Dermis microvascular lymphatic vessel endothelial cell (primary cell): ENCODE results near the gene RNF207. TPM values are rescaled to one million over a fixed set of nuclear protein-coding genes. Genes with fewer than 3 reads are reported as not detected.

Source experiments
- DNase-seq, 2 donors: peaks; one replicate each; pipeline versions ENCODE4 v3.0.0 to v3.0.0-alpha.2; 2010; ENCODE audit warnings: low read depth in 2 of 2
- total RNA-seq: library from RNA; depleted of rRNA; stranded (reverse); fragments of >200 nt; gene quantifications from 2 replicates; pipeline ENCODE4 v1.2.1, GENCODE V29; 2014

The RNF207 gene
- total RNA-seq, 1 donor from 2014 or later, result 3.3 TPM

DNA sequence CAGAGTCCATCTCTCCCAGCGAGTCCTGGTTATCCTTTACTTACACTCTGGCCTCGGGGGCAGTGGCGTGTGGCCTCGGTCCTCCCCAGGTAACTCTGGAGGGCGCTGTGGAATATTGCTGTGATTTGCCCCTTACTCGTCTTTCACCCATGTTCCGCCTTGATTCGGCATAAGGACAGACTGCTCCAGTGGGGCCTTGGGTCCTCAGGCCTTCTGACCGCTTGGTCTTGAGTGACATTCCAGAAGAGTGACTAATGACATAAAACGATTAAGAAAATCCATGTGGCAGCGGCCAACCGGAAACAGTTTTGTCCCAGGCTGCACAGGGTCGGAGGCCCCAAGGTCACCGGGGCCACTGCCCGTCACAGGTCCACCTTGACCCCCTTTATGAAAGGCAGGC, 18.8 kb downstream of the RNF207 start:
- DNase-seq, result no peak

DNA sequence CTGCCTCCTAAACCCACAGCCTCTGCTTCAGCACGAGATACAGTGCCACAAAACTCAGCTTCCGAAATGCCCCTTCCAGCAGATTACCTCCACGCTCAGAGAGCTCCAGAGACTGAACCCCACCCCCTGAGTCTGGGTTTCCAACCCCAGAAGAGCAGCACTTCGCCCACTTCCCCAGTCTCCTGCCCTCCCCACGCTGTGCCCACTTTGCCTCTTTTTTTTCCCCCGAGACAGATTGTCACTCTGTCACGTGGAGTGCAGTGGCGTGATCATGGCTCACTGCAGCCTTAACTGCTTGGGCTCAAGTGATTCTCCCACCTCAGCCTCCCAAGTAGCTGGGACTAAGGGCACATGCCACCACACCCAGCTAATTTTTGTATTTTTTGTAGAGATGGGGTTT, 19.7 kb downstream of the RNF207 start:
- DNase-seq, result no peak

DNA sequence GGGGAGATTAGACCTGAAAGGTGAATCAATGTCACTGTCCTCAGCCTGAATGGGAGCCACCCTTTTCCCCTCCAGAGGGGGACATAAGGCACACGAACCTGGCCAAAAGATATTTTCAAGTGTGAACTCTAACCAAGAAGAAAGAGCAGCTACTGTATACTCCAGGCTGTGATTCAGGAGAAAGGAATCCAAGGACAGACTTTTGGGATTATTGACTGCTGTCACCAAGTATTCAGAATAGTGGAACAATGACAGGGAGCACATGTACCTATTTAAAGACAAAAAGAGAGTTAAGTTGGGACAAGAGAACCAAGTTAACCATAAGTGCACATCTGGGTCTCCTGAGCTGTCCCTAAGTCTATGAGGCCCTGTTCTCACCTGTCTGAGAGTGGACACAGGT, 27.5 kb downstream of the RNF207 start:
- no peak for DNase-seq

DNA sequence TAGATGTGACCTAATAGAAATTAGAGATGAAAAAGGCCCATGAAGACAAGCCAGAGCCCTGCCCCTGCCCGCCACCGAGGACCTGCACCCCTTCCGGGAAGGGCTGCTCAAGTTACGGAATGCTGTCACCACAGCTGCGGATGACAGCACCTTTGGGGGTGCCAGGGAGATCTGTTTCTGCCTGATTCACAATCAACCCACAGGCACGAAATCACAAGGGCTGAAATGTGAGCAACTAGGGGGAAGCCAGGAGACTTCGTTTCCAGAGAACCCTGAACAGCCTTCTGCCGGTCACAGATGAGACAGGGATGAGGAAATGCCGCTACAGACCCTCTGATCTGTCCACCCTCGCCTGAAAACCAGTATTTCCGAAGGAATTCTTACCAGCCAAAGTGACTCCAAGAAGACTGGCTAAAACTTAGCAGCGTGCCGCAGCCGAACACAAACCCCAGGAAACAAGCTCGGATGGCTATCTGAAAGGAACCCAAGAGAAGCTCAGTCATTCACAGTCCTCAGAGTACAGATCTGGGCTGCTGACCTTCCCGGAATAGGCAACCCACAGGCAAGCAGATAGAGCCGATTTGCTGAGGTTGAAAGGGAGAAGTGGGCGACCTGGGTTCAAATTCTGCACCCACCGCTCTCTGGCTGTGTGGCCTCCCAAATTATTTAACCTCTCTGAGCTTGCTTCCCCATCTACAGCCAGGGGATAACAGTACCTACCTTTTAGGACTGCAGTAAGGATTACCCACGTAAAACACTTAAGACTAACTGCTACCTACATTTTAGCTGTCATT, 28.8 kb downstream of the RNF207 start:
- no peak for DNase-seq

DNA sequence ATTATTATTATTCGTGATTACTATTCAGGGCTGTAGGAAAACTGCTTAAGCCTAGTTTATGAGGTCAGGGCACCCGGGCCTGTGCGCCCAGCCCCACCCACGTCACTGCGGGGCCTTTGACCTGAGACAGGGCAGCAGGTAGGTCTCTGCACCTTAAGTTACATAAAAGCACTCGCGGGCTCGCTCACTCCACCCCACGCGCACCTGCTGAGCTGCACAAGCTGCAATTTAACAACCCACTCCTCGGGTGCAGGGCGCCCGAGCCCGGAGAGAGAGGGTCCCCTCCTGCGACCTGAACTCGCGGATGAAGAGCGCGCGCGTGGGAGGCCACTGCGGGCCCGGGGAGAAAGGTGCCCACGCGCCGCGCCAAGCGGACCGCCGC, 29.4 kb downstream of the RNF207 start:
- DNase-seq, result no peak

DNA sequence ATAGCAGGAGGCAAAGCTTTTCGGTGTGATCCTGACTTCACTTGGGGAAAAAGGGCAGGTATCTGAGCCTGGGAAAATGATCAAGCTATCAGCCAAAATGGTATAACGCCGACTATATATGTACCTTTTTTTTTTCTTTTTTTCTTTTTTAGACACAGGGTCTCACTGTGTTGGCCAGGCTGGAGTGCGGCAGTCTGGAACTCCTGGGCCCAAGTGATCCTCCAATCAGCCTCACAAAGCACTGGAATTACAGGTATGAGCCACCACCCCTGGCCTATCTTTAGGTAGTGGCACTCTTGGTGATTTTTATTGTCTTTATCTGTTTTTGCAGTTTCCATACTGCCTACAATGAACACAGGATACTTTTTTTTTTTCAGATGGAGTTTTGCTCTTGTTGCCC, 31.2 kb downstream of the RNF207 start:
- DNase-seq, result no peak

DNA sequence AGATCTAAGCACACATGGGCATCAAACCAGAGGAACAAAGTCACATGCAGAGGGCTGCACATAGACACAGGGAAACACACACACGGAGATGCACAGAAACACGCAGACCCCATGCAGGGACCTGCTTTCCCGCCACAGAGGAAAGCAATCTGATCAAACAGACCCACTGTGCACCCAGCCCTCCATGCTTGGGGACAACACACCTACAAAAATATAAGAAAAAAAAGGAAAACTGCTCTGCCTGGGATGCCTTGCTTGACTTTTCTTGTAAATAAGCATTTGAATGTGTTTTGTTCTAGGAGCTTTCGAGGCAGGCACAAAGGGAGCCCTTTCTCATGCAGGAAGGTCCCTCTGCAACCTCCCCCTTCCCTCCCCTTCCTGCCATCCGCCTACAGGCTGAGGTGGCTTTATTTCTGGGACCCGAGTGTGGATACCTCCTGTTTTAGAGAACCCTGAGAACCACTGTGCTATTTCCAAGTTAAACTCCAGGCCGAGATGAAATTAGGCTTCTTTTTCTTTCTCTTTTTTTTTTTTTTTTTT, 33.4 kb downstream of the RNF207 start:
- DNase-seq, result no peak

DNA sequence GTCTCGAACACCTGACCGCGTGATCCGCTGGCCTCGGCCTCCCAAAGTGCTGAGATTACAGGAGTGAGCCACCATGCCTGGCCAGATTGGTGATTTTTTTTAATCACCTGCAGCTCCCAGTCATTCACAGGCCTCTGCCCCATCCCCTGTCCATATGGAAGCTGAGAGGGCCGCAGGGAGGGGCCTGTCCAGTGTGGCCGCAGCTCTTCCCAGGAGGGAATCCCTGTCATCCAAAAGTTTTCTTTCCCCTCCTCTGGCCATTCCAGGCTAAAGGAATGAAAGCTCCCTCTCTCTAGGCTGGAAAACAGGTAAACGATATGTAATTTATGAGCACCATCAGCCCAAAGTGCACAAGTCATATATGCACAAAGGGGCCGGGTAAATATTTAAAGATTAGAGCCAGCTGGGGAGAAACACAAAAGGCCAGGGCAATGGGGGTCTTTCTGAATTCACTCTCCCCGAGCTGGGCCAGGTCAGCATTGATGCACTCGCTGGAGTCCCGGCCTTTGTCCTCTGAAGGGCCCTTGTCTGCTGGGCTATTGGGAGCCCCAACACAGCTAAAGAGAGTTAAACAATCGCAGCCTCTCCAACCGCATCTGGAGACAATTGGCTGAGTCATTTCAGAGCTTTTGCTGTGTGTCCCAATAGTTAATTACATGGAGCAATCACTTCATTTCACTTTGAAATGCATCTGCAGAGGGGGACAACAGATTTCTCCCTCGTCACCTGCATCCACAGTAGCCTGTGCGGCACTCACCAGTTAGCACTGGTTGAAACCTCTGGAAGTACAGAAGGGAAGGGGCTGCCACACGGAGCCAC, 34.2 kb downstream of the RNF207 start:
- no peak for DNase-seq

DNA sequence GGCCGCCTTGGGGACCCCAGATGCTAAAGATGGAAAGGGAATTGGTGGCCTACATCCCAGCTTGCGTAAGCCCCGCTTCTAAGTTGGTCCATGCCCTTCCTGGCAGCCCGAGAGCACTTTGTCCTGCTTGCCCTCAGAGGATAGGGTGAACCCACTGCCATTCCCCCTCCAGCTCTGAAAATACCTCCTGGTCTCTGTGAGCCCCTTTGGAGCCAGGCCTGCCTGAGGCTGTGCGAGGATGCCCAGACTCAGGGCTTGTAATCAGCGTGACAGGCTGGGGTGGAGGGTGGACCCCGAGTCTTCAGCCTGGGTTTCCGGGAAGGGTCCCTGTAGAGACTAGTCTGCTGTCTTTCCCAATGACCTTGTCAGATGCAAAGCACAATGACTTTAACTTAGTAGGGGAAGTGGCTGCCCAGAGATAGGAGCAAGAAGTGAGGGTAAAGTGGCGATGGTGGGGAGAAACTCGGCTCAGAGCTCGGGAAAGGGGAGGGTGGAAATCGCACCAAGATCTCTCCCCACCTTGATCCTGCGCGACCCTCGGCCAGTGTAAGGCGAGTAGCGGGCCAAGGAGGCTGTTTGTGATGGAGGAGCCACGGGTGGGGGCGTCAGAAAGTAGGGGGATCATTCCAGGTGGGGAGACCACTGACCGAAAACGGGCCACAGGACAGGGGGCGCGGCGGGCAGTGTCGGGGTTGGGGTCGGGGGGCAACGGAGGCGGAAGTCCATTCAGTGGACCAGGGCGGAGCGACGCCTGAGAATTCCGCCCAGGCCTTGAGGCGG, 35.4 kb downstream of the RNF207 start:
- no peak for DNase-seq

DNA sequence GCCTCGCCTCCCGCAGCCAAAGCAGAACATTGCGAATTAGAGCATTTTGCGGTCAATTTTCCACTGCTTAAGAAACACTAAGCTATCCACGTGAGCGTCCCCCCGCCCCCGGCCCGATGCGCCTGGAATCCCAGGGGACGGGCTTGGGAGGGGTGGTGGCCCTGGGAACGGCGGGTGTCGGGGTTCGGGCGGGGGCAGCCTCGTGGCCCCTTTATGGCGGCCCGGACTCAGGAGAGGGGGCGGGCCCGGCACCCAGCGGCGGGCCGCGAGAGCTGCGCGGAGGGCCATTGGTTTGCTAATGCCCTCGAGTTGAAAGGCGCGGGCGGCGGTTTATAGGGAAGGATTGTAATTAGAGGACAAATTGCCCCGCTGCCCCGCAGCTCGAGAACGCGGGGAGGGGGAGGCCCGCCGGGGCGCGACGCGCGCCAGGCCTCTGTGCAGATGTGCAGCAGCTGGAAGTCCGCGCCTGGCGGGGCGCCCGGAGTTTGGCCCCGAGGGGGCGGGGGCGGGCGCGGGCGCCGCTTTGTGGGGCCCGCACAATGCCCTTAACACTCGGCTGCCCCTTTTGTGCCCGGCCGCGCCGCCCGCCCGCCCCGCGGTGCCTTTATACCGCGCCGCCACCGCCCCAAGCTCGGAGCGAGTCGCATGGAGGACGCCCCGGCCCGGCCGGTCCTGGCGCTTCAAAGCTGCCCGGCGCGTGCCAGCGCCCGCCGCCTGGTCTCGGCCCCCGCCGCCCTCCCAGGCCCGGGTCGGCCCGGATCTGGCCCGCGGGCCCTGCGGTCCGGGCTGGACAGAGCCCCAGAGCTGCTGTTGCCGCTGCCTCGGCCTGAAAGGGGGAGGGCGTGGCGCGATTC, 36.2 kb downstream of the RNF207 start:
- no peak for DNase-seq

DNA sequence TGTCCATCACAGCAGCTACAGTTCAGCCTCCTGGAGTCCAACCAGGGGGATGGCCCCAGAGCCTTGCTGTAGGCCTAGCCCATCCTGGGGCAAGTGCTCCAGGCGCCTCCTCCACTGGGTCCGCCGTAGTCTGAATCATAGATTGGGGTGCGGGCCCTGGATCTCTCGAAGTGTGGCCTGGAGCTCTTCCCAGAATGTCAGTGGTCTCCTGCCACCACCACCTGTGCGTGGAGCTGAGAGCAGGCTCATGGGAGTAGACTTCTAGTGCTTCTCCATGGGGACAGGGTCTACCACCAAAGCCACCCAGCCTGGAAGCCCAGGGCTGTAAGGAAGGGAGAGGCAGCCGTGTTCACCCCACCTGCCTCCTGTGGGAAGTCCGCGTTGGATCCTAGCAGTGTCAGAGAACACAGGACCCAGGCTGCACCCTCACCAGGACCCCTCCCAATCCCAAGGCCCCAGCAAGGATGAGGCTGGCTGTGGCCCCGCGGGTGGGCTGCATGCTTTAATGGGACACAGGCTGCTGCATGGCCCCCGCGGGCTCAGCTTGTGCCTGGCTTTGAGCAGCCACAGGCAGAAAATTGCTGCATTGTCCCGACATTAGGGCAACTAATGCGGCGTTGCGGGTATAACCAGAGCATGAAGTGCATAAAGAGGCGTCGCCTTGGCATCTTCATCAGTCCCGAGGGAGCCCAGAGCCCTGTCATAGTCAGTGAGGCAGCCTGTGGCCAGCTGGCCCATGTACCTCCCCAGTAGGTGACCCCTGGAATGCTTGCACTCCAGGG, 37.3 kb downstream of the RNF207 start:
- no peak for DNase-seq

DNA sequence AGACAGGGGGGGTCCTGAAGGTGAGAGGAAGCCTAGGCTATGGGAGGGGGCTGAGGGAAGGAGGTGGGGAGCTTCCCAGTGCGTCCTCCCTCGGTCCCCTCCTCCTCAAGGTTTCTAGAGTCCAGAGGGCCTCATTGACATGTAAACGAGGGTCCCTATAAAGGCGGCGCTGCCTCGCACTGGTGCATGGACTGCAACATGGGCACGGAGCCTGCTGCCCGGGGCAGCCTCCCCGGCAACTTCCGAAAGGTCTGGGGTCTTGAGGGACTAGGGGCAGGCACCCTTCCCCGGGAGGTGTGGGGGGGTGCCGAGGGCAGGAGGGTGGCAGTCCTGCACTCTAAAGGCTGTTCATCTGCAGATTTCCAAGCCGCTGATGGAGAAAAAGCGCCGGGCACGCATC, 38.1 kb downstream of the RNF207 start, which contains the start of gene HES3:
TSS of gene HES3 (plus strand) at position 187 of the 400 bp plus-strand sequence. CDS start at position 374, 187 bp downstream.
- no peak for DNase-seq

DNA sequence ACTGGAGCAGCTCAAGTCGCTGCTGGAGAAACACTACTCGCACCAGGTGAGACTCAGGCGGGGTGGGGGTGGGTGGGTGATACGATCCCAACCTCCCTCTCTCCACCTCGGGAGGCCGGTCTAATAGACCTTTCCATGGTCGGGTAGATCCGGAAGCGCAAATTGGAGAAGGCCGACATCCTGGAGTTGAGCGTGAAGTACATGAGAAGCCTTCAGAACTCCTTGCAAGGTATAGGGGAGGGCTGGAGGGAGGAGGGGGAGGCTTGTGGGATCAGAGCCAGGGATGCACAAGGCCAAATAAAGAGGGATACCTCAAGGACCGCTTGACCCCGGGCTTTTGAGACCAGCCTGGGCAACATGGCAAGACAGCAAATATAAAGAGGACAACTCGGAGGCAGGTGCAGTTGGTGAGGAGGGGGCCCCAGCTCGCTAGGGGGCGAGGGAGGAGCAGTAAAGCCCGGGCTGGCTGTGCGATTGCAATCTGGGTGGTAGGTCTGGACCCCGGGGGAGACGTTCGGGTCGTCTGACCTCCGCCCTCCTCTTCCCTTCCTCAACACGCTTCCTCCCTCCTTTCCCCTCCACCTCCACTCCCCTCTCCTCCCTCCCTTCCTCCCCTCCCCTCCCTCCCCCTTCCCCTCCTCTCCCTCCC, 38.6 kb downstream of the RNF207 start:
- no peak for DNase-seq

DNA sequence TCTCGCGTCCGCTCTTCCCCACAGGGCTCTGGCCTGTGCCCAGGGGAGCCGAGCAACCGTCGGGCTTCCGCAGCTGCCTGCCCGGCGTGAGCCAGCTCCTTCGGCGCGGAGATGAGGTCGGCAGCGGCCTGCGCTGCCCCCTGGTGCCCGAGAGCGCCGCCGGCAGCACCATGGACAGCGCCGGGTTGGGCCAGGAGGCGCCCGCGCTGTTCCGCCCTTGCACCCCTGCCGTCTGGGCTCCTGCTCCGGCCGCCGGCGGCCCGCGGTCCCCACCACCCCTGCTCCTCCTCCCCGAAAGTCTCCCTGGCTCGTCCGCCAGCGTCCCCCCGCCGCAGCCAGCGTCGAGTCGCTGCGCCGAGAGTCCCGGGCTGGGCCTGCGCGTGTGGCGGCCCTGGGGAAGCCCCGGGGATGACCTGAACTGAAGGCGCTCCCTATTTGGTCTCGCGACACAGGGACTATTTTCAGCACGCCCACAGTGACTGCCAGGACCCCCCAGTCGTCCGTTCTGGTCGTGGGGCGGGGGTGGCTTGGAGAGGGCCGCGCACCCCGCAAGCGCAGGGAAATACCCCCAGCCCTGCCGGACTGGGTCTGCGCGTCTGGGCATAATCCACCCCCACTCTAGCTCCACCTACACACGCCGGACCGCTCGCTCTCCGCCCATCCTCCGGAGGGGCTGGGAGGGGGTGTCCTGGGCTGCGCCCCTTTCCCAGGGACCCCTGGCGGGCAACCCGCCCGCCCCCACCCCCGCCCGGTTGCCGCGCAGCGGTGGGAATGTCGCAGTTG, 39.4 kb downstream of the RNF207 start:
- DNase-seq, result peak; percentile 30 to 79

DNA sequence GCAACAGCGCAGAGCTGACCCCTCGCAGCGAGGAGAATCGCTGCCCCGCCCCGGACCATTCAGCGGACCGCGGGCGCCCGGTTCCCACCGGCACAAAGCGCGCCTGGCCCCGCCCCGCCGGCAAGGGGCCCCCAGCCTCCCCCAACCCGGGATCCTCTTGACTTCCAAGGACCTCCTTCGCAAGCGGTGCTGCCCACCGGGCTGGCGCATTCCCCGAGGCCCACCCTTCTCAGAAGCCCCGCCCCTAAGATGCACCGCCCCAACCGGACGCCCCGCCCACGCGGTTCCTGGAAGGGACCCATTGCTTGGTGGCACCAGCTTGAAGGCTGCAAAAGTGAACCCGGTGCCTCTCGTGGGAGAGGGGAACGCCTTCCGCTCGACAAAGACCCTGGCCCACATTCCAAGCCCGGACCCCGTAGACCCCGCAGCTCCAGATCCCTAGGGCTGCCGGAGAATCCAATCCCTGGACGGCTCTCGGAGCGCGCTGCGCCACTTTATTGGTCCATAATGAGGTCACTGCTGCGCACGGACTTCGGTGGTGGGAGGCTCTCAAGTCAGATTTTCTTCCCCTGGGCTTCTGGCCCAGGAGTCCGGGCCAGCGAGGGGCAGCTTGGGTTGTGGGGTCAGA, 40.1 kb downstream of the RNF207 start:
- peak in 1 of 2 donors; percentile 43 for DNase-seq

DNA sequence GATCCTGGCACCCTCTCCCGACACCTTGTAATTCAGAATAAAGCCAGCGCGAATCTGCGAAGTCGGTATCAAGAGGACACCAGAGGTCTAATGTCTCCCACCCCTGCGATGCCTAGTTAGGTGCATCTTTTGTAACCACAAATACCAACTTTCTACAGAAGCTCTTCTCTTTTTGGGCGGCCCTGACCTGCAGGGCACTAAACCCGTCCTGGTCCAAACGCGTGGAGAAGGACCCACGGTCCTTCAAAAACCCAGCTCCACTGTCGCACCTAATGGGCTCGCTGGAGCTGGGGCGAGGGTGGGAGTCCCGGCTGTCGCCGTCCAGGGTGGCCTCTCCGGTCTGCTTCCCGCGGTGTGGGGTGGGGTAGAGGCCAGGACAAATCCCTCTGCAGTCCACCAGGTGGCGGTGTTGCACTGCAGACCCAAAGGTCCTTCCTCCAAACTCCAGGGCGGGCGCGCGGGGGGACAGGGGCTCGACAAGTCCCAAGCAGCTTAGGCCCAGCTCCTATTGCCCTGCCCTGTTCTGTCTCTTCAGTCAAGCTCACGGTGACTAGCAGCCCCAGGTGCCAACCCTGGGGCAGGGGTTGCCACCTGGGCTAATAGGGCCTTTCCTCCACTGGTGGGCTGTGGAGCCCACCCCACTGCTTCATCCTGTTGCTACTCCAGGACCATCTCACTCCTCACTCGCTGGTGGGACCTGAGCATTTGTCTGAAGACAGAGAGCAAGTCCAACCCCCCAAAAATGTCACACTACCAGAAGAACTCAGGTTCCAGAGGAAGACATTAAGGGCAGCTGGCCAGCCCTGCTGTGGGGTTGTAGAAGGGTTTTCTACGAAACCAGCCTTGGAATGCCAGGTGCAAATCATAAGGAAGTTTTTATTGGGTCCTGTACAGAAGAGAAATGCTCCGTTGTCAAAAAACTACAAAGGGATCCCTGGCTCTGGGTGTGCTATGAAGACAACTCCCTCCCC, 40.9 kb downstream of the RNF207 start:
- DNase-seq, result peak; percentile 55 to 76

DNA sequence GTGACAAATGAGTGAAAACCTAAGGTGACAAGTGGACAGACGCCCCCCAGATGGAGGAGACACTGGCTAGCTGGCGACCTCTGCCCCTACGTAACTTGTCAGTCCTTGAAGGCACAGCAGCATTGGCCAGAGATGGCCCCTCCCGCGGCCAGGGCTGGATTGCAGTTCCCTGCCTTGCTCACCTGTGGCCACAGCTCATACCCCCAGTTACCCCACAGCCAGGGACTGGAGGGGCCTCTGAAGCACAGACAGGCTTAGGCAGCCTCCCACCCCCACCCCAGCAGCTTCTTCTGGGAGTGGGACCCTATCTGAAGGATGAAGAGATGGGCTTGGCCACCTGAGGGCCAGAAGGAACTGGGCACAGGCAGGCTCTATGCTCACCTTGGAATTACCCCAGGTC, 41.7 kb downstream of the RNF207 start:
- DNase-seq, result no peak
